Neural progenitor cell (in vitro differentiated cells): Measurements from ENCODE around the gene ZNF587B. TPM values are rescaled to one million over a fixed set of nuclear protein-coding genes. Genes with fewer than 3 reads are reported as not detected.

Experiments
- DNase-seq: peaks from one replicate; pipeline ENCODE4 v3.0.0-alpha.2; 2016; ENCODE audit warnings: low spot score
- H2AFZ ChIP-seq: fragments of 200-600 bp; sonication (generic); replicated peaks from 2 replicates; pipeline ENCODE4 v1.6.1; 2016; ENCODE audit warnings: antibody characterized with exemption
- H3F3A ChIP-seq: fragments of 200-600 bp; sonication (generic); 2 replicates; pipeline ENCODE4 v1.6.1; 2016; ENCODE audit warnings: antibody characterized with exemption, low read depth
- H3K27ac ChIP-seq: fragments of 200-600 bp; sonication (generic); 2 replicates; pipeline ENCODE4 v1.5.1; 2016; ENCODE audit warnings: mild to moderate bottlenecking
- H3K27me3 ChIP-seq: fragments of 200-600 bp; sonication (generic); 2 replicates; pipeline ENCODE4 v1.6.1; 2016; ENCODE audit warnings: mild to moderate bottlenecking, moderate library complexity
- H3K36me3 ChIP-seq: fragments of 200-600 bp; sonication (generic); 2 replicates; pipeline ENCODE4 v1.5.1; 2016
- H3K4me1 ChIP-seq: fragments of 200-600 bp; sonication (generic); 2 replicates; pipeline ENCODE4 v1.6.1; 2016; ENCODE audit warnings: mixed run types
- H3K4me2 ChIP-seq: fragments of 200-600 bp; sonication (generic); 2 replicates; pipeline ENCODE4 v1.6.1; 2016
- H3K4me3 ChIP-seq: fragments of 200-600 bp; sonication (generic); 2 replicates; pipeline ENCODE4 v1.5.1; 2016
- H3K79me2 ChIP-seq: fragments of 200-600 bp; sonication (generic); 2 replicates; pipeline ENCODE4 v1.6.1; 2016; ENCODE audit warnings: low read depth
- H3K9ac ChIP-seq: fragments of 200-600 bp; sonication (generic); 2 replicates; pipeline ENCODE4 v1.6.1; 2016
- H3K9me3 ChIP-seq: fragments of 200-600 bp; sonication (generic); 2 replicates; pipeline ENCODE4 v1.5.1; 2016; ENCODE audit warnings: low read depth
- H4K20me1 ChIP-seq: fragments of 200-600 bp; sonication (generic); 2 replicates; pipeline ENCODE4 v1.6.1; 2016; ENCODE audit warnings: low read depth
- H3K27ac Mint-ChIP-seq: 3 replicates; pipeline ENCODE4 v1.8.0; 2021; ENCODE audit warnings: mixed read lengths
- H3K27me3 Mint-ChIP-seq: 2 replicates; pipeline ENCODE4 v1.8.0; 2022; ENCODE audit warnings: low read depth, mild to moderate bottlenecking, inconsistent platforms, moderate library complexity, mixed read lengths; ENCODE audit not compliant: insufficient read depth
- H3K36me3 Mint-ChIP-seq: 3 replicates; pipeline ENCODE4 v1.8.0; 2021; ENCODE audit warnings: mixed read lengths
- H3K4me1 Mint-ChIP-seq: 3 replicates; pipeline ENCODE4 v1.8.0; 2021; ENCODE audit warnings: mixed read lengths
- H3K4me3 Mint-ChIP-seq: 3 replicates; pipeline ENCODE4 v1.8.0; 2021; ENCODE audit warnings: mild to moderate bottlenecking, moderate library complexity, mixed read lengths
- H3K9me3 Mint-ChIP-seq: 3 replicates; pipeline ENCODE4 v1.8.0; 2020; ENCODE audit warnings: mixed read lengths
- EZH2 ChIP-seq: fragments of 200-600 bp; sonication (generic); IDR thresholded peaks from 2 replicates; pipeline ENCODE4 v1.6.1; 2017; ENCODE audit warnings: antibody characterized with exemption, mild to moderate bottlenecking, moderate library complexity
- EZH2phosphoT487 ChIP-seq: fragments of 200-600 bp; sonication (generic); IDR thresholded peaks from 2 replicates; pipeline ENCODE4 v1.6.1; 2017; ENCODE audit warnings: antibody characterized with exemption
- total RNA-seq: library from RNA; depleted of rRNA; stranded (reverse); fragments of >200 nt; gene quantifications from 2 replicates; pipeline ENCODE4 v1.2.3, GENCODE V29; 2015; ENCODE audit warnings: low replicate concordance
- TF ChIP-seq, protein P1 (sequence below): fragments of 200-600 bp; sonication (generic); IDR thresholded peaks from 2 replicates; pipeline ENCODE4 v1.5.1; 2017; ENCODE audit warnings: antibody characterized with exemption, mild to moderate bottlenecking

Gene ZNF587B
- total RNA-seq, 1 donor from 2014 or later, result 24.7 TPM

DNA sequence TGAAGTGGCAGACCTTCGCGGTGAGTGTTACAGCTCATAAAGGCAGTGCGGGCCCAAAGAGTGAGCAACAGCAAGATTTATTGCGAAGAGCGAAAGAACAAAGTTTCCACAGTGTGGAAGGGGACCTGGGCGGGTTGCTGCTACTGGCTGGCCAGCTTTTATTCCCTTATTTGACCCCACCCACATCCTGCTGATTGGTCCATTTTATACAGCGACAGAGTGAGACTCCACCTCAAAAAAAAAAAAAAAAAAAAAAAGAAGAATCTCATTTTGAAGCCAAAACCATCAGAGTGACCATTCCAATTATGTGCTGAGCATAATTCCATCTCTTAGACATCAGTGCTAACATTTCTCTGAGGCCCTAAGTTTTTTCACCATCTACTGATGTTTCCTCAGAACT lies 13.4 kb upstream of the ZNF587B start:
- Histone ChIP-seq H3K9ac (no peak overlapping the region), H3K79me2 (peaks cover 47% of the 10 kb centered on the region), H3K9me3 (no peaks in the 10 kb centered on the region), H3K27me3 (no peaks in the 10 kb centered on the region), H3K36me3 (no peaks in the 10 kb centered on the region), H3K4me3 (no peak overlapping the region), H4K20me1 (peaks cover 14% of the 10 kb centered on the region), H3K27ac (no peak overlapping the region), H3K4me2 (no peak overlapping the region), H3F3A (peaks cover 11% of the 10 kb centered on the region), H3K4me1 (peaks cover 6% of the 10 kb centered on the region), H2AFZ (no peak overlapping the region)
- Mint-ChIP-seq H3K27me3 (no peaks in the 10 kb centered on the region), H3K36me3 (peaks cover 14% of the 10 kb centered on the region), H3K4me3 (no peak overlapping the region), H3K4me1 (peaks cover 37% of the 10 kb centered on the region), H3K27ac (no peak overlapping the region), H3K9me3 (no peaks in the 10 kb centered on the region)
- no peak for DNase-seq
- TF ChIP-seq, protein P1, sequence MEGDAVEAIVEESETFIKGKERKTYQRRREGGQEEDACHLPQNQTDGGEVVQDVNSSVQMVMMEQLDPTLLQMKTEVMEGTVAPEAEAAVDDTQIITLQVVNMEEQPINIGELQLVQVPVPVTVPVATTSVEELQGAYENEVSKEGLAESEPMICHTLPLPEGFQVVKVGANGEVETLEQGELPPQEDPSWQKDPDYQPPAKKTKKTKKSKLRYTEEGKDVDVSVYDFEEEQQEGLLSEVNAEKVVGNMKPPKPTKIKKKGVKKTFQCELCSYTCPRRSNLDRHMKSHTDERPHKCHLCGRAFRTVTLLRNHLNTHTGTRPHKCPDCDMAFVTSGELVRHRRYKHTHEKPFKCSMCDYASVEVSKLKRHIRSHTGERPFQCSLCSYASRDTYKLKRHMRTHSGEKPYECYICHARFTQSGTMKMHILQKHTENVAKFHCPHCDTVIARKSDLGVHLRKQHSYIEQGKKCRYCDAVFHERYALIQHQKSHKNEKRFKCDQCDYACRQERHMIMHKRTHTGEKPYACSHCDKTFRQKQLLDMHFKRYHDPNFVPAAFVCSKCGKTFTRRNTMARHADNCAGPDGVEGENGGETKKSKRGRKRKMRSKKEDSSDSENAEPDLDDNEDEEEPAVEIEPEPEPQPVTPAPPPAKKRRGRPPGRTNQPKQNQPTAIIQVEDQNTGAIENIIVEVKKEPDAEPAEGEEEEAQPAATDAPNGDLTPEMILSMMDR, result no peak
- no peak for TF ChIP-seq EZH2
- no peak for TF ChIP-seq EZH2phosphoT487

DNA sequence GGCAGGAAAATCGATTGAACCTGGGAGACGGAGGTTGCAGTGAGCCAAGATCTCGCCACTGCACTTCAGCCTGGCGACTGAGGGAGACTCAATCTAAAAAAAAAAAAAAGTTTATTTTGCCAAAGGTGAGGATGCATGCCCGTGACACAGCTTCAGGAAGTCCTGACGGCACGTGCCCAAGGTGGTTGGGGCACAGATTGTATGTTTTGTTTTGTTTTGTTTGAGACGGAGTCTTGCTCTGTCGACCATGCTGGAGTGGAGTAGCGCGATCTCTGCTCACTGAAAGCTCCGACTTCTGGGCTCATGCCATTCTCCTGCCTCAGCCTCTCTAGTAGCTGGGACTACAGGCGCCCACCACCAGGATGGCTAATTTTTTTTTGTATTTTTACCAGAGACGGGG lies 12.1 kb upstream of the ZNF587B start:
- H3K27ac ChIP-seq, result no peak overlapping the region
- H3K4me3 ChIP-seq, result no peak overlapping the region
- Mint-ChIP-seq H3K27me3 (no peaks in the 10 kb centered on the region), H3K4me1 (peaks cover 35% of the 10 kb centered on the region), H3K27ac (no peak overlapping the region), H3K9me3 (no peaks in the 10 kb centered on the region), H3K4me3 (peak overlapping the region; percentile 96), H3K36me3 (peaks cover 19% of the 10 kb centered on the region)
- H3K4me1 ChIP-seq, result peaks cover 6% of the 10 kb centered on the region
- peaks cover 11% of the 10 kb centered on the region for H4K20me1 ChIP-seq
- H3K4me2 ChIP-seq, result no peak overlapping the region
- H3K79me2 ChIP-seq, result peaks cover 49% of the 10 kb centered on the region
- H3K9ac ChIP-seq, result no peak overlapping the region
- no peak for DNase-seq
- no peak overlapping the region for H2AFZ ChIP-seq
- H3K27me3 ChIP-seq, result no peaks in the 10 kb centered on the region
- H3K36me3 ChIP-seq, result no peaks in the 10 kb centered on the region
- no peaks in the 10 kb centered on the region for H3K9me3 ChIP-seq
- H3F3A ChIP-seq, result peaks cover 11% of the 10 kb centered on the region
- TF ChIP-seq, protein P1, result no peak
- TF ChIP-seq EZH2phosphoT487, result no peak
- TF ChIP-seq EZH2, result no peak

DNA sequence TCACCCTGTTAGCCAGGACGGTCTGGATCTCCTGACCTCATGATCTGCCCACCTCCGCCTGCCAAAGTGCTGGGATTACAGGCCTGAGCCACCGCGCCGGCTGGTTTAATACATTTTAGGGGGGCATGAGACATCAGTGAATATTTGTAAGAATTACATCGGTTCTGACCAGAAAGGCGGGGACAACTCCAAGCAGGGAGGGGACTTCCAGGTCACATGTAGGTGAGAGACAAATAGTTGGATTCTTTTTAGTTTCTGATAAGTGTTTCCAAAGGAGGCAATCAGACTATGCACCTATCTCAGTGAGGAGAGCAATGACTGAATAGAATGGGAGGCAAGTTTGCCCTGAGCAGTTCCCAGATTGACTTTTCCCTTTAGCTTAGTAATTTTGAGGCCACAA lies 11.7 kb upstream of the ZNF587B start:
- Histone ChIP-seq H3K27me3 (no peaks in the 10 kb centered on the region), H2AFZ (no peak overlapping the region), H3K36me3 (no peaks in the 10 kb centered on the region), H3K27ac (no peak overlapping the region), H3K4me3 (no peak overlapping the region), H3K4me2 (peak overlapping the region; percentile 94), H4K20me1 (peaks cover 15% of the 10 kb centered on the region), H3K79me2 (peaks cover 51% of the 10 kb centered on the region), H3F3A (peaks cover 11% of the 10 kb centered on the region), H3K9me3 (no peaks in the 10 kb centered on the region), H3K4me1 (peaks cover 6% of the 10 kb centered on the region), H3K9ac (no peak overlapping the region)
- no peak for DNase-seq
- peaks cover 21% of the 10 kb centered on the region for H3K36me3 Mint-ChIP-seq
- no peak overlapping the region for H3K27ac Mint-ChIP-seq
- H3K4me3 Mint-ChIP-seq, result peak overlapping the region; percentile 96
- H3K9me3 Mint-ChIP-seq, result no peaks in the 10 kb centered on the region
- peaks cover 33% of the 10 kb centered on the region for H3K4me1 Mint-ChIP-seq
- no peaks in the 10 kb centered on the region for H3K27me3 Mint-ChIP-seq
- TF ChIP-seq EZH2 (no peak), EZH2phosphoT487 (no peak)
- TF ChIP-seq, protein P1, result no peak
